Measurements from ENCODE around the gene NDFIP1. TPM values are rescaled to one million over a fixed set of nuclear protein-coding genes. Genes with fewer than 3 reads are reported as not detected.

The NDFIP1 gene
- total and polyA plus RNA-seq, 2 of the 8 experiments (the other 6 are each of a cell fraction or from before 2014, with no cell fraction given): 8.8 to 27.1 TPM

DNA sequence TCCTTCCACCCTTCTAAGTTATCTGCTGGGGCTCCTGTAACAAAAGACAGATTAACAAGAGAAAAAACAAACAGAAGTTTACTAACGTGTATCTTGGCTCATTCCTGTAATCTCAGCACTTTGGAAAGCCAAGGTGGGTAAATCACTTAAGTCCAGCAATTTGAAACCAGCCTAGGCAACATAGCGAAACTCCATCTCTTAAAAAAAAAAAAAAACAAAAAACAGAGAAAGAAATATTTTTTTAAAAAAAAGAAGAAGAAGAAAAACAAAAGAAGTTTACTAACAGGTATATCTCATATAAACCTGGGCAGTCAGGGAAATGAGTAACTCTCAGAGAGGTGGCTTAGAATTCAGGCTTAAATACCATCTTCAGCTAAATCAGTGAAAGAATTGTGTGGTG lies 10.3 kb upstream of the NDFIP1 start:
- Histone ChIP-seq H3K9me3 (ENCODE audit: insufficient read depth in 2 of 2, low read depth in 1 of 2, low read length in 1 of 2) (no peaks in the 10 kb centered on the region), H2BK120ac (replicated peaks; ENCODE audit: low read depth, low read length) (no peak overlapping the region), H3K56ac (replicated peaks; ENCODE audit: insufficient read length, low read depth, low read length) (no peak overlapping the region), H4K8ac (ENCODE audit: extremely low read depth, insufficient read depth, low read length) (no peak overlapping the region), H3K14ac (ENCODE audit: insufficient read length) (no peak overlapping the region), H3K27me3 (replicated peaks in 1 of 4; ENCODE audit: control insufficient read depth in 3 of 4, extremely low read depth in 1 of 4, insufficient read depth in 3 of 4, low read length in 3 of 4) (no peaks in the 10 kb centered on the region), H2AK5ac (ENCODE audit: low read depth, low read length) (no peak overlapping the region), H4K5ac (ENCODE audit: insufficient read length, low read depth, low read length) (no peak overlapping the region), H2BK12ac (ENCODE audit: low read depth, low read length) (no peak overlapping the region), H2BK15ac (ENCODE audit: low read length) (no peak overlapping the region), H3K23ac (ENCODE audit: insufficient read length) (no peak overlapping the region), H2BK20ac (ENCODE audit: low read length) (no peak overlapping the region), H3K23me2 (ENCODE audit: low read depth, low read length) (no peaks in the 10 kb centered on the region), H3K9ac (replicated peaks in 1 of 4; ENCODE audit: extremely low read depth in 1 of 4, low read depth in 3 of 4, low read length in 3 of 4) (no peak overlapping the region), H4K20me1 (replicated peaks in 1 of 2; ENCODE audit: control insufficient read depth in 1 of 2, insufficient read depth in 2 of 2, low read length in 2 of 2) (no peaks in the 10 kb centered on the region), H2AFZ (ENCODE audit: low read length) (peak overlapping the region; percentile 23; the same call in 1 of the 2 replicates), H3K36me3 (ENCODE audit: control insufficient read depth in 2 of 4, insufficient read depth in 4 of 4, low read length in 3 of 4) (no peaks in the 10 kb centered on the region; a peak in 1 of 8 replicates), H3K27ac (ENCODE audit: low read depth, low read length) (no peak overlapping the region), H4K91ac (replicated peaks; ENCODE audit: insufficient read length, low read length) (no peak overlapping the region), H3K18ac (ENCODE audit: extremely low read depth, low read length) (no peak overlapping the region), H3K4ac (replicated peaks; ENCODE audit: insufficient read length, low read depth, low read length) (no peak overlapping the region), H2BK5ac (ENCODE audit: low read depth, low read length) (no peak overlapping the region), H3K4me1 (replicated peaks in 1 of 4; ENCODE audit: control insufficient read depth in 3 of 4, insufficient read depth in 4 of 4, low read length in 3 of 4) (peaks cover 0 to 12% (median 5%) of the 10 kb centered on the region in 4 experiments; a peak in 3 of 7 replicates), H3K4me3 (ENCODE audit: extremely low read depth in 1 of 4, insufficient read depth in 2 of 4, low read depth in 3 of 4, low read length in 4 of 4) (no peak overlapping the region), H3K79me1 (ENCODE audit: low read depth, low read length) (no peaks in the 10 kb centered on the region), H3K79me2 (ENCODE audit: control insufficient read depth in 1 of 2, insufficient read depth in 2 of 2, low read length in 2 of 2) (no peaks in the 10 kb centered on the region), H3K4me2 (ENCODE audit: insufficient read depth in 1 of 2, low read depth in 2 of 2, low read length in 2 of 2) (no peak overlapping the region)
- no peak for DNase-seq (ENCODE audit: low read depth in 1 of 2, low spot score in 2 of 2)
- TF ChIP-seq CHD2 (IDR thresholded peaks at IDR 0.05; ENCODE audit: low read length): no peak
- TF ChIP-seq SP4 (IDR thresholded peaks at IDR 0.05; ENCODE audit: low read length): no peak
- no peak for TF ChIP-seq TBP (IDR thresholded peaks at IDR 0.05; ENCODE audit: low read depth, low read length)
- TF ChIP-seq RFX5 (IDR thresholded peaks at IDR 0.05; ENCODE audit: borderline replicate concordance, low read depth, low read length): no peak
- no peak for TF ChIP-seq NANOG (IDR thresholded peaks at IDR 0.05; ENCODE audit: insufficient read depth, low read depth, low read length, poor library complexity, severe bottlenecking)
- TF ChIP-seq RNF2 (IDR thresholded peaks at IDR 0.05; ENCODE audit: borderline replicate concordance, low read depth, low read length, missing control alignments, poor library complexity, severe bottlenecking): no peak
- POLR2A ChIA-PET (ENCODE audit: partially characterized antibody): no interaction called here
- FAIRE-seq: no peak
- CTCF ChIA-PET (ENCODE audit: partially characterized antibody): interaction anchor here (0.7 kb wide), 1 partner anchor 14 kb away, joined by 3 read pairs; no protein-coding TSS in a partner anchor
- WGBS, 2 experiments (ENCODE audit: extremely low coverage in 1 of 2, insufficient coverage in 1 of 2, insufficient read length in 1 of 2, insufficient replicate concordance in 2 of 2, low coverage in 1 of 2, low lambda C conversion rate in 2 of 2, missing lambda C conversion rate in 1 of 2): 23% methylated on average over 1 of the region's 2 CpGs; no CpG with 5 or more reads in 1 of the 2 experiments
